OCI-LY1 (cell line): ENCODE measurements around the gene MGAT4B.

Experiments used
- CTCF ChIP-seq: fragments of 200-600 bp; sonication (generic), shearing (Covaris generic); IDR thresholded peaks from 2 replicates; pipeline ENCODE4 v1.5.1; 2017; ENCODE audit warnings: mild to moderate bottlenecking, antibody characterized with exemption, low read length, moderate library complexity, mixed read lengths
- EZH2 ChIP-seq: fragments of 200-600 bp; sonication (generic), shearing (Covaris generic); IDR thresholded peaks from 2 replicates; pipeline ENCODE4 v1.8.0; 2017; ENCODE audit warnings: borderline replicate concordance, mixed run types, mild to moderate bottlenecking, antibody characterized with exemption, low read length, moderate library complexity, mixed read lengths

DNA sequence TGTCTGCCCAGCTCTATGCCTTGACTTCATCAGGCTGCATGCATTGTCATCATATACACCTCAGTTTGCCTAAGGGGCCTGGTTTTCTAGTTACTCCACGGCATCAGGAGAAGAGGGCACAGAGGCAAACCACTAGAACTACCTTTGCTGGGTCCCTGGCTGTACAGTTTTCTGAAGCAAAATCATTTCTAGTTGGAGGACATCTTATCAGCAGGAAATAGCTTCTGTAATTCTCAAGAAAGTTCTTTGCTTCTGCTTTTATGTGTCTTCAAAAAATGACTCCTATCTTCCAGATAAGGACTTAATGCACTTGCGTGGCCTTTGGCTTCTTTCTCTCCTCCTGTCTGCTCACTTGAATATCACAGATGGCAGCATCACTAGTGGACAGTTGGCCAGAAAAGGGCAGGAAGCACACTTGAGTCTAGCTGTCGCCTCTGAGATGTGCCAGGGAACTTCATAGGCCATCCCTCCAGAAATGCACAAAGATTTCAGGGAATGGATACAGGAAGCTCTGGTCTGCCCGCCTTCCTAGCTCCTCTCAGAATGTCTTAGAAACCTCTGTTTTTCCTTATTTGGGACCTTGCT lies 35.3 kb downstream of the MGAT4B start:
- no peak for TF ChIP-seq CTCF
- TF ChIP-seq EZH2, result no peak
